ENCODE results near the gene NPL. TPM values are rescaled to one million over a fixed set of nuclear protein-coding genes. Genes with fewer than 3 reads are reported as not detected.

NPL gene
- total RNA-seq, 1 donor from 2014 or later, result 4.8 TPM

DNA sequence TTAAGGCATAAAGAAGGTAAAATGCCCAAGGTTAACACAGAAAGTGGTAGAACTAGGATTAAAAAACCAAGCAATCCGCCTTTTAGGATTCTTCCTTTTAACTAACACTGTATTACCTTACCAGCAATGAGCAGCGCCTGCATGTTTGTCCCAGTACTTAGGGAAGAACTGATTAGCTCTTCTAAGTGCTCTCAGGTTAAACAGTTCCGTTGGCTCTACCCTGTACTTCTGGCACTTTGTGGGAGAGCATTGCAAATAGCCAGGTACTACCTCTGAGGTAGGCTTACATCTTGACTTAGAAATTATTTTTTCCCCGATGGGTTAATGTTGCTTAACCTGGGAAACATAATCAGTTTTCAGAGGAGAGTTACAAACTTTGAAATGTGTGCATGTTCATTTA is 71.1 kb downstream of the NPL start:
- peaks cover 51% of the 10 kb centered on the region for H3K36me3 Mint-ChIP-seq (ENCODE audit: low read depth, unreplicated experiment)
- no peak overlapping the region for H3K4me3 Mint-ChIP-seq (ENCODE audit: unreplicated experiment)
- no peaks in the 10 kb centered on the region for H3K27me3 Mint-ChIP-seq (ENCODE audit: unreplicated experiment)
- no peaks in the 10 kb centered on the region for H3K9me3 Mint-ChIP-seq (ENCODE audit: unreplicated experiment)
- no peak for TF ChIP-seq CTCF (IDR thresholded peaks at IDR 0.05; ENCODE audit: unreplicated experiment)
- H3K4me1 Mint-ChIP-seq (ENCODE audit: unreplicated experiment), result no peaks in the 10 kb centered on the region
- H3K27ac Mint-ChIP-seq (ENCODE audit: unreplicated experiment), result no peak overlapping the region
- DNase-seq (ENCODE audit: low spot score), result no peak

GRCh38 chr1:182861994-182862393 is 72.4 kb downstream of the NPL start:
- Mint-ChIP-seq H3K36me3 (ENCODE audit: low read depth, unreplicated experiment) (peaks cover 55% of the 10 kb centered on the region), H3K4me3 (ENCODE audit: unreplicated experiment) (no peak overlapping the region), H3K27ac (ENCODE audit: unreplicated experiment) (no peak overlapping the region), H3K9me3 (ENCODE audit: unreplicated experiment) (no peaks in the 10 kb centered on the region), H3K4me1 (ENCODE audit: unreplicated experiment) (no peaks in the 10 kb centered on the region), H3K27me3 (ENCODE audit: unreplicated experiment) (no peaks in the 10 kb centered on the region)
- TF ChIP-seq CTCF (IDR thresholded peaks at IDR 0.05; ENCODE audit: unreplicated experiment), result no peak
- DNase-seq (ENCODE audit: low spot score), result no peak

GRCh38 chr1:182862827-182863226 is 73.3 kb downstream of the NPL start:
- no peaks in the 10 kb centered on the region for H3K27me3 Mint-ChIP-seq (ENCODE audit: unreplicated experiment)
- H3K27ac Mint-ChIP-seq (ENCODE audit: unreplicated experiment), result no peak overlapping the region
- no peaks in the 10 kb centered on the region for H3K4me1 Mint-ChIP-seq (ENCODE audit: unreplicated experiment)
- TF ChIP-seq CTCF (IDR thresholded peaks at IDR 0.05; ENCODE audit: unreplicated experiment), result no peak
- H3K9me3 Mint-ChIP-seq (ENCODE audit: unreplicated experiment), result no peaks in the 10 kb centered on the region
- DNase-seq (ENCODE audit: low spot score), result no peak
- no peak overlapping the region for H3K4me3 Mint-ChIP-seq (ENCODE audit: unreplicated experiment)
- H3K36me3 Mint-ChIP-seq (ENCODE audit: low read depth, unreplicated experiment), result peaks cover 51% of the 10 kb centered on the region

DNA sequence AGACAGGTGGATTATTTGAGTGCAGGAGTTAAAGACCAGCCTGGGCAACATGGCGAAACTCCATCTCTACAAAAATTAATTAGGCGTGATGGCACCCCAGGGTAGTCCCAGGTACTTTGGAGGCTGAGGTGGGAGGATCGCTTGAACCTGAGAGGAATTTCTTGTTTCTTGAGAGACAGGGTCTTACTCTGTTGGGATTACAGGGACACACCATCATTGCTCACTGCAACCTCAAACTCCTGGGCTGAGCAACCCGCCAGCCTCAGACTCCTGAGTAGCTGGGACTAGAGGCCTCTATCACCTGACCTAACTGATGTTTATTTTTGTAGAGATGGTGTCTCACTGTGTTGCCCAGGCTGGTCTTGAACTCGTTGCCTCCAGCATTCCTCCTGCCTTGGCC is 74.4 kb downstream of the NPL start:
- no peak for TF ChIP-seq CTCF (IDR thresholded peaks at IDR 0.05; ENCODE audit: unreplicated experiment)
- H3K36me3 Mint-ChIP-seq (ENCODE audit: low read depth, unreplicated experiment), result peaks cover 42% of the 10 kb centered on the region
- H3K4me1 Mint-ChIP-seq (ENCODE audit: unreplicated experiment), result no peaks in the 10 kb centered on the region
- no peak overlapping the region for H3K27ac Mint-ChIP-seq (ENCODE audit: unreplicated experiment)
- DNase-seq (ENCODE audit: low spot score), result no peak
- H3K9me3 Mint-ChIP-seq (ENCODE audit: unreplicated experiment), result no peaks in the 10 kb centered on the region
- no peak overlapping the region for H3K4me3 Mint-ChIP-seq (ENCODE audit: unreplicated experiment)
- no peaks in the 10 kb centered on the region for H3K27me3 Mint-ChIP-seq (ENCODE audit: unreplicated experiment)

- no peak for DNase-seq (ENCODE audit: low spot score)
- no peaks in the 10 kb centered on the region for H3K4me1 Mint-ChIP-seq (ENCODE audit: unreplicated experiment)
- peaks cover 39% of the 10 kb centered on the region for H3K36me3 Mint-ChIP-seq (ENCODE audit: low read depth, unreplicated experiment)
- TF ChIP-seq CTCF (IDR thresholded peaks at IDR 0.05; ENCODE audit: unreplicated experiment), result no peak
- H3K27me3 Mint-ChIP-seq (ENCODE audit: unreplicated experiment), result no peaks in the 10 kb centered on the region
- no peak overlapping the region for H3K27ac Mint-ChIP-seq (ENCODE audit: unreplicated experiment)
- no peak overlapping the region for H3K4me3 Mint-ChIP-seq (ENCODE audit: unreplicated experiment)
- H3K9me3 Mint-ChIP-seq (ENCODE audit: unreplicated experiment), result no peaks in the 10 kb centered on the region
These were observed 78.3 kb downstream of the NPL start for GRCh38 chr1:182867861-182868260.

Data from endothelial cell (in vitro differentiated cells).